K562 (cell line): ENCODE measurements around the gene VPS13D. TPM values are rescaled to one million over a fixed set of nuclear protein-coding genes. Genes with fewer than 3 reads are reported as not detected.
A peak's percentile ranks its signal among the peaks of the same experiment; 100 is the strongest.

Experiments
- ASH1L ChIP-seq: fragments of 450-650 bp; IDR thresholded peaks from 2 replicates; pipeline ENCODE4 v1.6.1; 2018; ENCODE audit warnings: borderline replicate concordance, mild to moderate bottlenecking, low read depth; ENCODE audit not compliant: partially characterized antibody
- CC2D1A ChIP-seq: fragments of 450-650 bp; IDR thresholded peaks from 2 replicates; pipeline ENCODE4 v1.6.1; 2017; ENCODE audit warnings: mild to moderate bottlenecking
- E2F6 ChIP-seq, 2 experiments: IDR thresholded peaks; 2 replicates each; pipeline ENCODE4 v1.6.1; 2011; ENCODE audit warnings: borderline replicate concordance in 1 of 2, control low read depth in 1 of 2, low read depth in 1 of 2, low read length in 1 of 2, mild to moderate bottlenecking in 1 of 2, mixed read lengths in 1 of 2, moderate library complexity in 1 of 2; ENCODE audit not compliant: insufficient read depth in 1 of 2, insufficient read length in 1 of 2, poor library complexity in 1 of 2, severe bottlenecking in 1 of 2; ENCODE audit errors: extremely low read depth in 1 of 2
- GABPA ChIP-seq: fragments of 200-800 bp; sonication (Bioruptor generic); conservative IDR thresholded peaks from 2 replicates; pipeline ENCODE4 v1.6.1; 2016; ENCODE audit warnings: low read depth, missing genetic modification characterization, missing compliant biosample characterization
- GTF2E2 ChIP-seq: fragments of 200-800 bp; sonication (Bioruptor generic); IDR thresholded peaks from 2 replicates; pipeline ENCODE4 v1.6.1; 2016; ENCODE audit warnings: missing genetic modification characterization, missing compliant biosample characterization
- HDAC6 ChIP-seq: IDR thresholded peaks from 2 replicates; pipeline ENCODE4 v1.6.1; 2012; ENCODE audit warnings: low read depth, mild to moderate bottlenecking, control low read depth, inconsistent platforms, low read length, moderate library complexity
- KDM2B ChIP-seq: fragments of 250-450 bp; sonication (Bioruptor Pico); IDR thresholded peaks from 2 replicates; pipeline ENCODE4 v1.8.0; 2021; ENCODE audit warnings: mild to moderate bottlenecking, moderate library complexity
- KLF13 ChIP-seq: fragments of 450-650 bp; IDR thresholded peaks from 2 replicates; pipeline ENCODE4 v1.6.1; 2016; ENCODE audit warnings: missing genetic modification characterization, low read depth, mild to moderate bottlenecking, missing compliant biosample characterization, moderate library complexity, borderline replicate concordance
- KLF16 ChIP-seq: IDR thresholded peaks from 2 replicates; pipeline ENCODE4 v1.6.1; 2016; ENCODE audit warnings: antibody characterized with exemption
- KLF6 ChIP-seq: fragments of 250-450 bp; sonication (Bioruptor Pico); IDR thresholded peaks from 2 replicates; pipeline ENCODE4 v1.4.0; 2020; ENCODE audit warnings: mild to moderate bottlenecking, moderate library complexity, borderline replicate concordance
- MNT ChIP-seq, 2 experiments: fragments of 450-650 bp; conservative IDR thresholded peaks; 2 replicates each; pipeline ENCODE4 v1.6.1; 2017; ENCODE audit warnings: mild to moderate bottlenecking in 2 of 2, moderate library complexity in 2 of 2
- NCOA6 ChIP-seq: fragments of 450-650 bp; IDR thresholded peaks from 2 replicates; pipeline ENCODE4 v1.6.1; 2017; ENCODE audit warnings: mild to moderate bottlenecking
- NEUROD1 ChIP-seq: fragments of 150-350 bp; IDR thresholded peaks from 2 replicates; pipeline ENCODE4 v1.6.1; 2014; ENCODE audit warnings: borderline replicate concordance, low read length, low read depth; ENCODE audit not compliant: partially characterized antibody
- NR3C1 ChIP-seq: sonication (generic); formaldehyde crosslinking; IDR thresholded peaks from 2 replicates; pipeline ENCODE4 v1.8.1; 2022; ENCODE audit warnings: missing genetic modification reagents
- RBM25 ChIP-seq: fragments of 200-400 bp; formaldehyde crosslinking; IDR thresholded peaks from 2 replicates; pipeline ENCODE4 v1.6.1; 2018; ENCODE audit warnings: low read length, low read depth, moderate library complexity; ENCODE audit not compliant: severe bottlenecking
- SMARCA4 ChIP-seq: fragments of 450-650 bp; IDR thresholded peaks from 2 replicates; pipeline ENCODE4 v1.6.1; 2016
- YY1 ChIP-seq, 3 experiments: IDR thresholded peaks; 2 replicates each; pipeline ENCODE4 v1.6.1; 2011; ENCODE audit warnings: low read length in 2 of 3, mild to moderate bottlenecking in 2 of 3, moderate library complexity in 2 of 3, borderline replicate concordance in 1 of 3, control low read depth in 1 of 3, low read depth in 1 of 3; ENCODE audit not compliant: insufficient read depth in 3 of 3, insufficient replicate concordance in 2 of 3, control insufficient read depth in 1 of 3, insufficient read length in 1 of 3; ENCODE audit errors: extremely low read depth in 1 of 3
- ZFP1 ChIP-seq: fragments of 450-650 bp; formaldehyde crosslinking; IDR thresholded peaks from 2 replicates; pipeline ENCODE4 v1.4.0; 2020; ENCODE audit warnings: mild to moderate bottlenecking, mixed read lengths
- ZNF12 ChIP-seq: sonication (generic); formaldehyde crosslinking; IDR thresholded peaks from 2 replicates; pipeline ENCODE4 v1.4.0; 2020; ENCODE audit warnings: mild to moderate bottlenecking, missing genetic modification reagents
- ZNF184 ChIP-seq: sonication (generic); formaldehyde crosslinking; IDR thresholded peaks from 2 replicates; pipeline ENCODE4 v1.5.0; 2020; ENCODE audit warnings: missing genetic modification reagents
- ZNF24 ChIP-seq: fragments of 450-650 bp; IDR thresholded peaks from 2 replicates; pipeline ENCODE4 v1.6.1; 2016
- ZNF282 ChIP-seq: sonication (generic); formaldehyde crosslinking; IDR thresholded peaks from 2 replicates; pipeline ENCODE4 v1.8.1; 2023; ENCODE audit warnings: missing genetic modification reagents
- ZNF354B ChIP-seq: fragments of 250-450 bp; sonication (Bioruptor Pico); IDR thresholded peaks from 2 replicates; pipeline ENCODE4 v1.4.0; 2020
- ZNF668 ChIP-seq: fragments of 250-450 bp; sonication (Bioruptor Pico); IDR thresholded peaks from 2 replicates; pipeline ENCODE4 v1.8.0; 2022; ENCODE audit warnings: mild to moderate bottlenecking, inconsistent platforms
- ZNF696 ChIP-seq: fragments of 250-450 bp; sonication (Bioruptor Pico); conservative IDR thresholded peaks from 2 replicates; pipeline ENCODE4 v1.4.0; 2020; ENCODE audit warnings: mild to moderate bottlenecking, moderate library complexity
- polyA plus RNA-seq, 8 experiments: library from polyadenylated mRNA; depleted of rRNA in 4 of 8; stranded (reverse) in 5 of 8; unstranded in 3 of 8; fragments of >200 nt; fragmentation: Nextera tagmentation in 2 of 8; fragmentation: Illumina TruSeq in 1 of 8; extraction: Ambion mirVana in 2 of 8; extraction: Trizol in 1 of 8; gene quantifications; 2 replicates each; pipeline versions ENCODE4 v1.2.1 to v1.2.3, GENCODE V29; 2011 to 2014; ENCODE audit warnings: inconsistent platforms in 1 of 8, missing spikeins in 1 of 8
- total RNA-seq, 7 experiments: library from RNA; depleted of rRNA in 6 of 7; stranded (reverse); fragments of >200 nt in 6 of 7; fragmentation: Illumina TruSeq in 2 of 7; extraction: Trizol in 2 of 7; gene quantifications; 2 replicates each; pipeline versions ENCODE4 v1.2.1 to v1.2.3, GENCODE V29; 2011 to 2021; ENCODE audit warnings: low replicate concordance in 1 of 7

VPS13D gene
- total and polyA plus RNA-seq, 9 of the 15 experiments (the other 6 are each of a cell fraction or from before 2014, with no cell fraction given) = 6.1 to 51.5 (median 38.5) TPM

- no peak for TF ChIP-seq KLF13 (tag)
- TF ChIP-seq ZNF184 (CRISPR knock-in tag) = no peak
- TF ChIP-seq SMARCA4 = no peak
- no peak for TF ChIP-seq HDAC6
- peak; percentile 64 to 95 (median 94) for TF ChIP-seq YY1 (IDR thresholded peaks at IDR 0.05; ENCODE audit: borderline replicate concordance in 1 of 3, control insufficient read depth in 1 of 3, extremely low read depth in 1 of 3, insufficient read depth in 3 of 3, insufficient read length in 1 of 3, insufficient replicate concordance in 2 of 3, low read depth in 1 of 3, low read length in 2 of 3)
- 0 out of 2 replicates have a peak, but pooled peaks have one; percentile 25 for TF ChIP-seq ZNF282 (CRISPR knock-in tag)
- TF ChIP-seq NCOA6 = no peak
- TF ChIP-seq CC2D1A = no peak
- TF ChIP-seq NEUROD1 = peak; percentile 77
- no peak for TF ChIP-seq ZFP1 (CRISPR knock-in tag)
- TF ChIP-seq KLF16 = 0 out of 2 replicates have a peak, but pooled peaks have one; percentile 48
- no peak for TF ChIP-seq ASH1L
- TF ChIP-seq E2F6 (IDR thresholded peaks at IDR 0.05; ENCODE audit: borderline replicate concordance in 1 of 2, extremely low read depth in 1 of 2, insufficient read depth in 1 of 2, insufficient read length in 1 of 2, low read depth in 1 of 2, low read length in 1 of 2, poor library complexity in 1 of 2, severe bottlenecking in 1 of 2) = peak in 1 of 2 experiments; percentile 51
- TF ChIP-seq ZNF12 (CRISPR knock-in tag) = no peak
- no peak for TF ChIP-seq GABPA (tag)
- peak; percentile 32; the same call in 1 of the 2 replicates for TF ChIP-seq ZNF24
- no peak for TF ChIP-seq ZNF696
- no peak for TF ChIP-seq ZNF354B (CRISPR knock-in tag)
- TF ChIP-seq GTF2E2 = no peak; the same call in 1 of the 2 replicates
- no peak for TF ChIP-seq ZNF668 (CRISPR knock-in tag)
- no peak for TF ChIP-seq KLF6 (CRISPR knock-in tag)
- peak; percentile 87 for TF ChIP-seq RBM25
- TF ChIP-seq KDM2B = 0 out of 2 replicates have a peak, but pooled peaks have one; percentile 2
- TF ChIP-seq NR3C1 (CRISPR knock-in tag) = peak; percentile 62
- peak; percentile 20 to 42; a peak in 2 of 4 replicates for TF ChIP-seq MNT (conservative IDR thresholded peaks at IDR 0.05)
These were observed at the start of gene VPS13D (continued) for GRCh38 chr1:12229835-12230548.
